Osteoblast (primary cell): ENCODE measurements around the gene PIP5K1B. TPM values are rescaled to one million over a fixed set of nuclear protein-coding genes. Genes with fewer than 3 reads are reported as not detected.

Experiments
- DNase-seq: peaks from one replicate; pipeline ENCODE4 v3.0.0; 2011; ENCODE audit warnings: low spot score, mixed read lengths; ENCODE audit not compliant: insufficient read length; ENCODE audit errors: missing footprints
- H2AFZ ChIP-seq: 2 replicates; pipeline ENCODE4 v1.6.0; 2011; ENCODE audit warnings: mild to moderate bottlenecking, low read length
- H3K27ac ChIP-seq: 2 replicates; pipeline ENCODE4 v1.5.1; 2011; ENCODE audit warnings: mild to moderate bottlenecking, low read depth, low read length, moderate library complexity
- H3K27me3 ChIP-seq: 2 replicates; pipeline ENCODE4 v1.6.0; 2012; ENCODE audit warnings: mild to moderate bottlenecking, control low read depth, inconsistent platforms, low read length, moderate library complexity; ENCODE audit not compliant: insufficient read depth
- H3K36me3 ChIP-seq: 2 replicates; pipeline ENCODE4 v1.5.1; 2011; ENCODE audit warnings: mild to moderate bottlenecking, low read length, control low read depth, moderate library complexity; ENCODE audit not compliant: insufficient read depth
- H3K4me1 ChIP-seq: 2 replicates; pipeline ENCODE4 v1.5.1; 2011; ENCODE audit warnings: mild to moderate bottlenecking, low read length, control low read depth, moderate library complexity; ENCODE audit not compliant: insufficient read depth
- H3K4me2 ChIP-seq: 2 replicates; pipeline ENCODE4 v1.6.0; 2011; ENCODE audit warnings: mild to moderate bottlenecking, low read length; ENCODE audit not compliant: insufficient read depth
- H3K4me3 ChIP-seq: fragments of 200-600 bp; sonication (generic); 3 replicates; pipeline ENCODE4 v1.5.1; 2012; ENCODE audit warnings: mild to moderate bottlenecking, low read length, inconsistent platforms; ENCODE audit not compliant: insufficient read depth
- H3K79me2 ChIP-seq: 2 replicates; pipeline ENCODE4 v1.6.0; 2012; ENCODE audit warnings: mild to moderate bottlenecking, low read length, control low read depth, inconsistent platforms; ENCODE audit not compliant: insufficient read depth
- H3K9me3 ChIP-seq: 2 replicates; pipeline ENCODE4 v1.5.1; 2011; ENCODE audit warnings: low read depth, low read length, control low read depth
- H4K20me1 ChIP-seq: 2 replicates; pipeline ENCODE4 v1.6.0; 2012; ENCODE audit warnings: mild to moderate bottlenecking, low read length, control low read depth; ENCODE audit not compliant: insufficient read depth
- total RNA-seq: library from RNA; depleted of rRNA; stranded (reverse); fragments of >200 nt; gene quantifications from 2 replicates; pipeline ENCODE4 v1.2.3, GENCODE V29; 2012
- TF ChIP-seq, protein P1 (sequence below): IDR thresholded peaks from 2 replicates; pipeline ENCODE4 v1.5.1; 2011; ENCODE audit warnings: mild to moderate bottlenecking, low read depth, low read length, moderate library complexity; ENCODE audit errors: extremely low read depth

The PIP5K1B gene
- total RNA-seq, 1 donor: not detected

DNA sequence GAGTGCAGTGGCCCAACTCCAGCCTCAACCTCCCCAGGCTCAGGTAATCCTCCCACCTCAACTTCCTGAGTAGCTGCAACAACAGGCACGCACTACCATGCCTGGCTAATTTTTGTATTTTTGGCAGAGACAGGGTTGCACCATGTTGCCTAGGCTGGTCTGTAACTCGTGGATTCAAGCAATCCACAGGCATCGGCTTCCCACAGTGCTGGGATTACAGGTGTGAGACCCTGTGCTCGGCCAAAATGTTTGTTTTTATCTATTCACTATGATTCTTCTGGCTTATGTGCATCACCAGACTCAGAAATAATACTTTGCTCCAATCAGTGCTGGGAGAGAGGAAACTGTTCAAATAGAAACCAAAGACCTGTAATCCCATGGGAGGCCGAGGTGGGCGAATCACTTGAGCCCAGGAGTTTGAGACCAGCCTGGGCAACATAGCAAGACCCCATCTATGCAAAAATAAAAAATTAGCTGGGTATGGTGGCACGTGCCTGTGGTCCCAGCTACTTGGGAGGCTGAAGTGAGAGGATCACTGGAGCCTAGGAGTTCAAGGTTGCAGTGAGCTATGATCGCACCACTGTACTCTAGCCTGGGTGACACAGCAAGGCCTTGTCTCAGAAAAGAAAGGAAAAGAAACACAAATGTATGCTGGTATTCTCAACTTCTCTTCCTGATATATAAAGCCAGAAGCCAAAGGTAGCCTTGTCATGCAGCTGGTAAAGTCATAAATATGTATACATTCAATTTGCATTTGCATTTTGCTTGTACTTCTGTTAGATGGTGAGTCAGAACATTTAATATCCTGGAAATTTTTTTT lies 4.5 kb downstream of the PIP5K1B start:
- H4K20me1 ChIP-seq: no peaks in the 10 kb centered on the region
- TF ChIP-seq, protein P1, sequence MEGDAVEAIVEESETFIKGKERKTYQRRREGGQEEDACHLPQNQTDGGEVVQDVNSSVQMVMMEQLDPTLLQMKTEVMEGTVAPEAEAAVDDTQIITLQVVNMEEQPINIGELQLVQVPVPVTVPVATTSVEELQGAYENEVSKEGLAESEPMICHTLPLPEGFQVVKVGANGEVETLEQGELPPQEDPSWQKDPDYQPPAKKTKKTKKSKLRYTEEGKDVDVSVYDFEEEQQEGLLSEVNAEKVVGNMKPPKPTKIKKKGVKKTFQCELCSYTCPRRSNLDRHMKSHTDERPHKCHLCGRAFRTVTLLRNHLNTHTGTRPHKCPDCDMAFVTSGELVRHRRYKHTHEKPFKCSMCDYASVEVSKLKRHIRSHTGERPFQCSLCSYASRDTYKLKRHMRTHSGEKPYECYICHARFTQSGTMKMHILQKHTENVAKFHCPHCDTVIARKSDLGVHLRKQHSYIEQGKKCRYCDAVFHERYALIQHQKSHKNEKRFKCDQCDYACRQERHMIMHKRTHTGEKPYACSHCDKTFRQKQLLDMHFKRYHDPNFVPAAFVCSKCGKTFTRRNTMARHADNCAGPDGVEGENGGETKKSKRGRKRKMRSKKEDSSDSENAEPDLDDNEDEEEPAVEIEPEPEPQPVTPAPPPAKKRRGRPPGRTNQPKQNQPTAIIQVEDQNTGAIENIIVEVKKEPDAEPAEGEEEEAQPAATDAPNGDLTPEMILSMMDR: no peak
- peaks cover 30% of the 10 kb centered on the region for H3K27me3 ChIP-seq

DNA sequence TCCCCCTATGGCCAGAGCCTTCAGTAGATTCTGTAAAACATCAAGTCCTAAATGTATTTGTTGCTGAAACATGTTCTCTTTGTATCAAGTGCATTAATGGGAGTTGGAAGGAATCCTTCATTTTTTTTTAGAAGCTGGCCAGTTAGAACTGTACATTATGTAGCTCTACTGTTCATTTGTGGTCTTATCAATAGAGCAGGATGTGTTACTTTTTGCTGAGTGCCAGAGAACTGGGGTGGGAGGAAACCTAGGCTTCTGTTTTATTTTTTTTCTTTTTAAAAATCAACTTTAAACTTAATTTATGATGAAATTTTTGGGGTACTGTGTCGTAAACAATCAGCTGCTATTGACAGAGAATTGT lies 5.1 kb downstream of the PIP5K1B start:
- TF ChIP-seq, protein P1: no peak
- H3K4me3 ChIP-seq: no peak overlapping the region
- no peaks in the 10 kb centered on the region for H3K36me3 ChIP-seq
- no peaks in the 10 kb centered on the region for H3K4me1 ChIP-seq
- H3K27me3 ChIP-seq: peaks cover 24% of the 10 kb centered on the region
- DNase-seq: no peak
- H3K9me3 ChIP-seq: no peaks in the 10 kb centered on the region
- H4K20me1 ChIP-seq: no peaks in the 10 kb centered on the region
- H3K27ac ChIP-seq: no peak overlapping the region
- H3K4me2 ChIP-seq: no peak overlapping the region
- H2AFZ ChIP-seq: no peak overlapping the region
- H3K79me2 ChIP-seq: no peaks in the 10 kb centered on the region

More for the DNA sequence above, 4.5 kb downstream of the PIP5K1B start:
- Histone ChIP-seq H2AFZ (no peak overlapping the region), H3K79me2 (no peaks in the 10 kb centered on the region), H3K4me2 (no peak overlapping the region), H3K9me3 (no peaks in the 10 kb centered on the region), H3K36me3 (no peaks in the 10 kb centered on the region), H3K27ac (no peak overlapping the region), H3K4me3 (no peak overlapping the region), H3K4me1 (no peaks in the 10 kb centered on the region)
- no peak for DNase-seq

DNA sequence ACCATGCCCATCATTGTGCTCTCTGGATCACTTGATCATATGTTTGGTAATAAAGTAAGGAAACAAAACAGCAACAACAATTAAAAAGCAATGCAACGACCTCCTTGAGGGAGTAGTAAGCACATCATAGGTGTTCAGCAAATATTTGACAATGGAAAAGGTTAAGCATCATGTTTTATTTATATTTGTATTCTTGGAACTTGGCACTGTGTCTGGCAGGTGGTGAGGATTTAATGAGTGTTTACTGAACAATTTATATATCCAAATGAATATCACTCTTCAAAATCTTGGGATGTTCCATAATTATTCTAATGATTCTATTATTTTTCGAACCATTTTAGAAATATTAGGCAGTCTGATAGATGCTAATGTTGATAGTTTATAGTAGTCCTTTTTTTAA lies 6.2 kb downstream of the PIP5K1B start:
- Histone ChIP-seq H3K27me3 (peaks cover 17% of the 10 kb centered on the region), H3K27ac (no peak overlapping the region), H3K4me1 (no peaks in the 10 kb centered on the region), H3K4me3 (no peak overlapping the region), H3K36me3 (no peaks in the 10 kb centered on the region), H3K9me3 (no peaks in the 10 kb centered on the region), H3K79me2 (no peaks in the 10 kb centered on the region), H3K4me2 (no peak overlapping the region), H4K20me1 (no peaks in the 10 kb centered on the region), H2AFZ (no peak overlapping the region)
- no peak for DNase-seq
- TF ChIP-seq, protein P1: no peak

DNA sequence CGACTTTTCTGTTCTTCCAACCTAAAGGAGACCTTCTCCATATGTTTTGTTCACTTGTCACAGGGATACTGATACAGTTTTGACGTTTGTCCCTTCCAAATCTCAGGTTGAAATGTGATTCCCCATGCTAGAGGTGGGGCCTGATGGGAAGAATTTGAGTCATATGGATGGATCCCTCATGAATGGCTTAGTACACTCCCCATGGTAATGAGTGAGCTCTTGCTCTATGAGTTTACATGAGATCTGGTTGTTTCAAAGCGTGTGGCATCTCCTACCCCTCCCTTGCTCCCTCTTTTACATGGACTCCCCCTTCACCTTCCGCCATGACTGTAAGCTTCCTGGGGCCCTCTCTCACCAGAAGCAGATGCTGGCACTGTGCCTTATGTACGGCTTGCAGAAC lies 6.9 kb downstream of the PIP5K1B start:
- Histone ChIP-seq H3K27ac (no peak overlapping the region), H3K4me3 (no peak overlapping the region), H3K9me3 (no peaks in the 10 kb centered on the region), H4K20me1 (no peaks in the 10 kb centered on the region), H3K36me3 (no peaks in the 10 kb centered on the region), H3K4me2 (no peak overlapping the region), H3K4me1 (no peaks in the 10 kb centered on the region), H3K79me2 (no peaks in the 10 kb centered on the region), H2AFZ (no peak overlapping the region), H3K27me3 (peaks cover 11% of the 10 kb centered on the region)
- TF ChIP-seq, protein P1: no peak
- DNase-seq: no peak
